Suprapubic skin (tissue), 2 donors: ENCODE results near the gene DOK1.

Source experiments
- EP300 ChIP-seq: sonication (generic); formaldehyde crosslinking; IDR thresholded peaks from one replicate; pipeline ENCODE4 v1.6.1; 2017; ENCODE audit warnings: antibody characterized with exemption
- POLR2A ChIP-seq, 2 donors: fragments of 450-650 bp; IDR thresholded peaks; one replicate each; pipeline ENCODE4 v1.6.1; 2017; ENCODE audit warnings: antibody characterized with exemption in 2 of 2, mild to moderate bottlenecking in 2 of 2, moderate library complexity in 2 of 2

GRCh38 chr2:74533464-74533863, 21.1 kb upstream of the DOK1 start:
- no peak for TF ChIP-seq POLR2A (IDR thresholded peaks at IDR 0.05)
- no peak for TF ChIP-seq EP300
